Activated CD8-positive, alpha-beta memory T cell treated with anti-CD3 and anti-CD28 coated beads, Interleukin-2, amount 50 U/mL, for 24 hours (primary cell): ENCODE measurements around the gene VIPR2.
"Not testable (repeated sequence)": the region's sequence is repeated elsewhere in the genome, so short reads cannot be mapped to it uniquely, and the experiment has no call there.

Experiments
- DNase-seq: peaks from one replicate; pipeline ENCODE4 v3.0.0-alpha.2; 2020; ENCODE audit errors: extremely low read depth

Gene VIPR2

GRCh38 chr7:159008417-159008816 is 136.2 kb downstream of the VIPR2 start:
- DNase-seq = no peak

DNA sequence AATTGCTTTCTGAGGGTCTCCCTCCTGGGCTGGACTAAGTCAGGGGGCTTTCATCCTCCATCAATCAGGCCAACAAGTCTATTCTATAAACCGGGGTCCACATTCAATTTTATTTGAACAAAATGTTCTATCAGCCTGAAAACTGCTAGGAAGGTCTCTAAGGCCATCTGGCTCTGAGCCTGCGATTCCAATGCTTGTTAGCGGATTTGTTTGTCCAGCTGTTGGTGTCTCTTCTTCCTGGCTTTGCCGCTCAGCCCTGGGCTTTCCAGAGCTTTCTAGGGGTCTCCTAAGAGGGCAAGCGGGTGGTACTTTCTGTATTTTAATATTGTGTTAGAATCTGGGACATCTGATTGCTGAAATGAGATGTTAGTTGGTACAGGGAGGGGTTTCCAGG is 136.7 kb downstream of the VIPR2 start:
- DNase-seq = no peak

GRCh38 chr7:159007364-159007995 is 137.2 kb downstream of the VIPR2 start:
- no peak for DNase-seq

DNA sequence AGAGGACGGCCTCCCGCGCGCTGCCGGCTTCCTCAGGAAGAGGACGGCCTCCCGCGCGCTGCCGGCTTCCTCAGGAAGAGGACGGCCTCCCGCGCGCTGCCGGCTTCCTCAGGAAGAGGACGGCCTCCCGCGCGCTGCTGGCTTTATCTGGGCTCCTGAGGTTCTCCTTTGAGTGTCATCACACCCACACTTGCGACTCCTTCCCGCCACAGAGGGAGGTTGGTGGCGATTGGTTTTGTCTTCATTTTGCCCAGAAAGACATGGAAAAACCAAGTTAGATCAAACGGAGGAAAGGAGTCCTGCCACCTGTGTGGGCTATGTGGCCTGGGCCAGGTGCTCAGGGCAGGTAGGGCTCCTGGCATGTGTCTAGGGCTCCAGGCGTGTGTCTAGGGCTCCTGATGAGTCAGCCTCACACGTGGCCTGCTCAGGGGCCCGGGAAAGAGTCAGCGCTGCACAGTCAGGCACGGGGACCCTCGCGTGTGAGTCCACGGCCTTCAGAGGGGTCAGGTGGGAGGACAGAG is 138.0 kb downstream of the VIPR2 start:
- no peak for DNase-seq

GRCh38 chr7:159006022-159006609 is 138.6 kb downstream of the VIPR2 start:
- DNase-seq = not testable (repeated sequence)

- DNase-seq = no peak
Measured at GRCh38 chr7:159005618-159006017, 139.0 kb downstream of the VIPR2 start.

DNA sequence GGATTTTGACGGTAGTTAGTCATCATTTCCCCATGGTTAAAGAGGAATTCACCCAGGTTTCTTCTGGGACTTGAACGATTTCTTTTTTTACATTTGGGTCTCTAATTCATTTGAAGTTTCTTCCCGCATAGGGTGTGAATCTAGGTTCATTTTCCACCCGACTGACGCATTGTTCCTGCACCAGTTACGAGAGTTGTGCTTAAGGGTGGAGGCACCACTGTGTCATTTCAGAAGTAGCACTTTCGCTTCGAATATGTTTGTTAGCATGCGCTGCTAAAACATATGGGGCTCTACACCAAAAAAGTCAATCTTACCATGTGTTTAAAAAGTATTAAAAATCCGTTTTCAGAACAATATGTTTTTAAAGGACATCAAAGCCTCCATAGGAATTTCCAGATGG is 140.3 kb downstream of the VIPR2 start:
- no peak for DNase-seq

DNA sequence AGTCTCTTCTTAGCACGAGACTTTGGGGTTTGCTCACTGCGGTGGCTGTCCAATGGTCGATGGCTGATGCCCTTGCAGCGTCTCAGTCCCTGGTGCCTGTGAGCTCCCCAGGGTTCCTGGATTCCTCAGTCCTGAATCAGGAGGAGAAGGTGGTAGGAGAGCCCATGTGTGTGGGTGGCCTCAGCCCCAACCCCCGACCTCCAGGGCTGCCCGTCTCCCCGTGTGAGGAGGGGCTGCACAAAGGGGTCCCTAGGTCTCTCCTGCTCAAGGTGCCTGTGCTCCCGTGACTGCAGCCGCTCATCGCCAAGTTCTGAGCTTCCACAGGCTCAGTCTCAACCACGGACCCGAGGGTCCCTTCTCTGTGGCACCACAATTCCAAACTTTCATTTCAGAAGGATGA is 142.9 kb downstream of the VIPR2 start:
- no peak for DNase-seq

DNA sequence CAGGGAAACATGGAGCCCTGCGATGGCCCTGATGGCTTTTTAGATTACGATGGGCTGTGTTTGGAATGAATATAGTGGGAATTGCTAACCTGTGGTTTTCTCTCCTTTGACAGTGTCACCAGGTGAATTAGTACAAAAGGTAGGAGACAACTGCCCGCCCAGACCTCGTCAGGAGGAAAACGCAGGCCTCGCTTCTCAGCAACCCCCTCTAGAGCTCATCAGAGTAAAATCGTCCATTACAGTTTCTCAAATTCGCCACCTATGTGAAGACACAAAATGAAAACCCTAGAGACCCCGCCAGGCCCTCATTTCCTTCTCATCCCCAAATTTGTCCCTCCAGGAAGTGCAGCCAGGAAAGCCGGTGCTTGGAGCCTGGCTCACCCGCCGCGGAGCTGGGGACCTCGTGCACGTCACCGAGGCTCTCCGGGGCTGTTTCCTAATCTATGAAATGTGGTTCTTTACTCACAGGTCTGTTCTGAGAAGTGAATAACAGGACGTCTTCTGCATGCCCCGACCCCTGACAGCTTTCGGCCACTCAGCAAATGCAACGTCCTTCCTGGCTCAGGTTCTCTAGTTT is 143.7 kb downstream of the VIPR2 start:
- DNase-seq = no peak

- no peak for DNase-seq
Measured at GRCh38 chr7:159000070-159000469, 144.6 kb downstream of the VIPR2 start.

DNA sequence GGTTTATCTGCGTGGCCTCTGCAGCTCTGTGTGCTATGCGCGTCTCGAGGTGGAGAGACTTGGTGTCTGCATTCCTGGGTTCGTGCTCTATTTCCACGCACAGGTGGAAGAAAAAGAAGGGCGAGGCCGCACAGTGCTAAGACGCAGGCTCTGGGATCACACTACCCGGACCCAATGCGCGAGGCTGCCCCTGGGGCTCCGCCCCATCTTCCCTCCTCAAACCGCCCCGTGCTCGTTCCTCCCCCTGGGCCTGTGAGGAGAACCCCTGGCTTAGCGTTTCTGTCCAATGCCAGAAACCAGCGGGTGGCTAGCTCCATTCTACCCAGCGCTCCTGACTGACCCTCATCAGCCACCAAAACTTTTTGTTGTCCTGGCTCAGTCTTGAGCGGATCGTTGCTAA is 145.2 kb downstream of the VIPR2 start:
- DNase-seq = no peak

DNA sequence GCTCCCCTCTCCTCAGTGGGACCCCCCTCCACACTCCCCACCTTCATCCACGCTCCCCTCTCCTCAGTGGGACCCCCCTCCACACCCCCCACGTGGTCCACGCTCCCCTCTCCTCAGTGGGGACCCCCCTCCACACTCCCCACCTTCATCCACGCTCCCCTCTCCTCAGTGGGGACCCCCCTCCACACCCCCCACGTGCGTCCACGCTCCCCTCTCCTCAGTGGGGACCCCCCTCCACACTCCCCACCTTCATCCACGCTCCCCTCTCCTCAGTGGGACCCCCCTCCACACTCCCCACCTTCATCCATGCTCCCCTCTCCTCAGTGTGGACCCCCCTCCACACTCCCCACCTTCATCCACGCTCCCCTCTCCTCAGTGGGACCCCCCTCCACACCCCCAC is 146.4 kb downstream of the VIPR2 start:
- not testable (repeated sequence) for DNase-seq

DNA sequence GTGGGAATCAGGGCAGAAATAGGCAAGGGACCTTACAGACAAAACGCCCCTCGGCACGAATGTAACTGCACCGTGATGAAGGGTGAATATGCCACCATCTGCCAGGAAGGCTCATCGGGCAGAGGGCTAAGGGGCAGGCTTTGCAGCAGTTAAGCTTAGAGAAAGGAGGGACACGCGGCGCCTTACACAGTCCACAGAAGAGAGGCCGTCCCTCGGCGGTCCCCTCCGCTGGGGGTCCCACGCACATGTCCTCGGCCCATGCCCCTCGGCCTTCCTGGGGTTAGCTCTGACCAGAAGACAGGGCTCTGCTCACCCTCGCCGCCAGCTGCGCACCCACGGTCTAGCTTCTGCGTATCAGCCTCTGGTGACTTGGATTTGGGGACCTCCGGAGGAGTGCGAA is 147.2 kb downstream of the VIPR2 start:
- DNase-seq = no peak

- no peak for DNase-seq
Measured at GRCh38 chr7:158997110-158997453, 147.6 kb downstream of the VIPR2 start.

GRCh38 chr7:158996214-158997109 is 148.2 kb downstream of the VIPR2 start:
- no peak for DNase-seq

- DNase-seq = no peak
Measured at GRCh38 chr7:158995514-158995913, 149.2 kb downstream of the VIPR2 start.

DNA sequence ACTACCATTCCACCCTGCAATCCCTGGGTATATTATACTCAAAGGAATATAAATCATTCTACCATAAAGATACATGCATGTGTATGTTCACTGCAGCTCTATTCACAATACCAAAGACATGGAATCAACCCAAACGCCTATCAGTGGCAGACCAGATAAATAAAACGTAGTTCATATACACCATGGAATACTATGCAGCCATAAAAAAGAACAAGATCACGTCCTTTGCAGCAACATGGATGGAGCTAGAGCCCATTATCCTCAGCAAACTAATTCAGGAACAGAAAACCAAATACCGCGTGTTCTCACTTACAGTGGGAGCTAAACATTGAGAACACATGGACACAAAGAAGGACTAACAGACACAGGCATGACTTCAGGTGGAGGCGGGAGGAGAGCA is 150.0 kb downstream of the VIPR2 start:
- no peak for DNase-seq

DNA sequence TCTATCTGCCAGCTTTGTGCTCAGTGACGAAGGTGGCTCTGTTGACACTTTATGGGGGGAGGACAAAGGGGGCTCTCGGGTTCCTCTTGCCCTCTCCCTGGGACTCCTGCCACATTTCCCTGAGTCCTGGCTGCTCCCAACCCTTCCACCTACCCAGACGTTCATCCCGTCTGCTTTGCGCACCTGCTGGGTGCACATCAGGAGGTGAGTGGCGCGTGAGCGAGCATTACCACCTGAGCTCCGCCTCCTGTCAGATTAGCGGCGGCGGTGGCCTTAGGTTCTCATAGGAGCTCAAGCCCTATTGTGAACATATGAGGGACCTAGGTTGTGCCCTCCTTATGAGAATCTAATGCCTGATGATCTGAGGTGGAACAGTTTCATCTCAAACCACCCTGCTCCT is 151.1 kb downstream of the VIPR2 start:
- DNase-seq = no peak

- no peak for DNase-seq
Measured at GRCh38 chr7:158992759-158993158, 151.9 kb downstream of the VIPR2 start.

DNA sequence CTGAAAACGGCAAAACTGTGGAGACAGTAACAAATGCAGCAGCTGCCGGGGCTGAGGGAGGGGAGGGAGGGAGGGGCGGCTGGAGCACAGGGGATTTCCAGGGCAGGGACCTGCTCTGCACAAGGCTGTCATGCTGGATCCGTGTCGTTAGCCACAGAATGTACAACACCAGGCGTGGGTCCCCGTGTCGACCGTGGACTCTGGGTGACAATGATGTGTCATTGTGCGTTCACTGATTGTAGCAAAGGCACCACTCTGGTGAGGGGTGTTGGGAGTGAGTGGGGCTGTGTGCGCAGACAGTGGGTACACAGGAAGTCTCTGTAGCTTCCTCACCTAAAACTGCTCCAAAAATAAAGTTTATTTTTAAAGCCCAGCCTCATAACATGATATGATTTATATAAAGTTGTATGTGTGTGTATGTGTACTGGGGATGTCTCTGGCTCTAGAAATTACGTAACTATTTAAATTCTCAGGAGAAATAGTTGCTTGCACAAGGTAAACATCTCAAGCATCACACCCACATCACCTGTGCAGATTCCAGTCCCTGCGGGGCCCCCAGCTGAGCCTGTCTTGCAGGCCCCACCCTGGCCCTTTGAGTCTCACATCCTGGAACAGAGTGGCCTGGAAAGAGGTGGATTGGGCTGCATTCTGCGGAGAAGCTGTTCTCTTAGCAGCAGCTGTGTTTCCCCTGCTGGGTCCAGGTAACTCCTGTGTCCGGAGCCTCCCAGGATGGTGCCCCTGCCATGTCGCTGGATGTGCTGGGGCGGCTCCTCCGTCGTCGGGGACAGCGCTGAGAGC is 152.6 kb downstream of the VIPR2 start:
- no peak for DNase-seq

GRCh38 chr7:158988996-158989395 is 155.7 kb downstream of the VIPR2 start:
- DNase-seq = no peak
